ENCODE results near the gene LINGO3. TPM values are rescaled to one million over a fixed set of nuclear protein-coding genes. Genes with fewer than 3 reads are reported as not detected.

The LINGO3 gene
- total RNA-seq, 3 donors from 2014 or later (not counting 1 experiment from before 2014, with no cell fraction given), result 0.68 to 1.0 (median 0.84) TPM

- peaks cover 39% of the 10 kb centered on the region for H3K27me3 ChIP-seq (ENCODE audit: control insufficient read depth, insufficient read depth, low read length)
- H3K27ac ChIP-seq (ENCODE audit: low read length), result no peak overlapping the region
- no peaks in the 10 kb centered on the region for H3K9me3 ChIP-seq (ENCODE audit: control insufficient read depth, insufficient read depth, low read length)
- H3K27me3 Mint-ChIP-seq (ENCODE audit: low read depth in 2 of 2), result peaks cover 26 to 40% of the 10 kb centered on the region in 2 donors
- 98% methylated on average over 3 of the region's 4 CpGs for WGBS (ENCODE audit: insufficient coverage)
- peaks cover 16% of the 10 kb centered on the region for H3K4me1 ChIP-seq (ENCODE audit: control insufficient read depth, insufficient read depth, low read length)
- H3K4me3 ChIP-seq (ENCODE audit: low read length), result no peak overlapping the region
- H3K4me1 Mint-ChIP-seq, result peaks cover 8 to 12% of the 10 kb centered on the region in 2 donors
- no peak for ATAC-seq
- intact Hi-C loops (cut with micrococcal nuclease), result no loop called here
- no peaks in the 10 kb centered on the region for H3K36me3 ChIP-seq (ENCODE audit: control insufficient read depth, insufficient read depth, low read length)
- H3K9me3 Mint-ChIP-seq, result peaks cover 0 to 6% of the 10 kb centered on the region in 2 donors
- DNase-seq, result no peak
- H3K4me3 Mint-ChIP-seq, result no peak overlapping the region
- H3K36me3 Mint-ChIP-seq, result peaks cover 9% of the 10 kb centered on the region
- H3K27ac Mint-ChIP-seq, result no peak overlapping the region
- no peak for TF ChIP-seq CTCF (IDR thresholded peaks at IDR 0.05)
Observed at GRCh38 chr19:2311093-2311492, 3.1 kb upstream of the LINGO3 start.

DNA sequence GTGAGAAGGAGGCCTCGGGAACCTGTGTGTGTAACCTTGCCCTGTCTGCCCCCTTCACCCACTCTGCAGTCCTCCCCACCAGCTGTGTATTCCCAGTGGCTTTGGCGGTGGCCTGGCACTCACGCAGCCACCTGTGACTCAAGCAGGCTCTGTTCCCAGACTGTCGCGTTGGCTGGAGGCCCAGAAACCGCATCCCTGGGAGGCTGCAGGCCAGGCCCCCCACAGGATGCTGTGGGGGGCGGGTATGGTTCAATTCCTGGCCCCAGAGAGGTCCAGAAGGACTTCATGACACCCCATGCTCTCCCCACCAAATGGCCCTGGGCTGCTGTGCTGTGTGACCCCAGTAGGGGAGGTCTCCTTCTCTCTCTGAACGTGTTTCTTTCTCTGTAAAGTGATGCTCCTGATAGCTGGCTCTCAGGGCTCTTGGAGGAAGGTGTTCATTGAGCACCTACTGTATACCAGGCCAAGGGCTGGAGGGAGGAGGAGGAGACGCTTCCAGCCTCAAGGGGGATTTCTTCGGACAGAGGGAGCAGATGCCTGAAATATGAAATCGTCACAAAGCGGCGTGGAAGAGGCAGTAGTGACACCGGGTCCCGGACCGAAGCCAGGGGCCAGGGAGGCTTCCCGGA lies 1.9 kb upstream of the LINGO3 start:
- Histone ChIP-seq H3K27ac (ENCODE audit: low read length) (no peak overlapping the region), H3K4me1 (ENCODE audit: control insufficient read depth, insufficient read depth, low read length) (peaks cover 9% of the 10 kb centered on the region), H3K27me3 (ENCODE audit: control insufficient read depth, insufficient read depth, low read length) (peaks cover 42% of the 10 kb centered on the region), H3K9me3 (ENCODE audit: control insufficient read depth, insufficient read depth, low read length) (no peaks in the 10 kb centered on the region), H3K4me3 (ENCODE audit: low read length) (no peak overlapping the region), H3K36me3 (ENCODE audit: control insufficient read depth, insufficient read depth, low read length) (no peaks in the 10 kb centered on the region)
- ATAC-seq, result no peak
- Mint-ChIP-seq H3K27me3 (ENCODE audit: low read depth in 2 of 2) (peaks cover 26 to 44% of the 10 kb centered on the region in 2 donors), H3K27ac (no peak overlapping the region), H3K4me3 (no peak overlapping the region), H3K9me3 (peaks cover 0 to 4% of the 10 kb centered on the region in 2 donors), H3K4me1 (peaks cover 0 to 5% of the 10 kb centered on the region in 2 donors), H3K36me3 (peaks cover 4% of the 10 kb centered on the region)
- intact Hi-C loops (cut with micrococcal nuclease), result no loop called here
- 54% methylated on average over 17 of the region's 17 CpGs for WGBS (ENCODE audit: insufficient coverage)
- no peak for DNase-seq
- TF ChIP-seq CTCF (IDR thresholded peaks at IDR 0.05), result no peak

GRCh38 chr19:2307518-2308012 lies 389 bp downstream of the LINGO3 start:
- H3K4me1 Mint-ChIP-seq, result peaks cover 7 to 16% of the 10 kb centered on the region in 2 donors
- H3K27ac Mint-ChIP-seq, result no peak overlapping the region
- H3K36me3 ChIP-seq (ENCODE audit: control insufficient read depth, insufficient read depth, low read length), result no peaks in the 10 kb centered on the region
- H3K4me1 ChIP-seq (ENCODE audit: control insufficient read depth, insufficient read depth, low read length), result peaks cover 20% of the 10 kb centered on the region
- H3K9me3 Mint-ChIP-seq, result no peaks in the 10 kb centered on the region
- peaks cover 39 to 49% of the 10 kb centered on the region in 2 donors for H3K27me3 Mint-ChIP-seq (ENCODE audit: low read depth in 2 of 2)
- H3K4me3 ChIP-seq (ENCODE audit: low read length), result no peak overlapping the region
- H3K4me3 Mint-ChIP-seq, result no peak overlapping the region
- 19% methylated on average over 33 of the region's 33 CpGs for WGBS (ENCODE audit: insufficient coverage)
- TF ChIP-seq CTCF (IDR thresholded peaks at IDR 0.05), result no peak
- H3K9me3 ChIP-seq (ENCODE audit: control insufficient read depth, insufficient read depth, low read length), result no peaks in the 10 kb centered on the region
- ATAC-seq, result no peak
- DNase-seq, result no peak
- H3K27ac ChIP-seq (ENCODE audit: low read length), result no peak overlapping the region
- intact Hi-C loops (cut with micrococcal nuclease), result no loop called here
- peaks cover 51% of the 10 kb centered on the region for H3K27me3 ChIP-seq (ENCODE audit: control insufficient read depth, insufficient read depth, low read length)
- H3K36me3 Mint-ChIP-seq, result no peaks in the 10 kb centered on the region

DNA sequence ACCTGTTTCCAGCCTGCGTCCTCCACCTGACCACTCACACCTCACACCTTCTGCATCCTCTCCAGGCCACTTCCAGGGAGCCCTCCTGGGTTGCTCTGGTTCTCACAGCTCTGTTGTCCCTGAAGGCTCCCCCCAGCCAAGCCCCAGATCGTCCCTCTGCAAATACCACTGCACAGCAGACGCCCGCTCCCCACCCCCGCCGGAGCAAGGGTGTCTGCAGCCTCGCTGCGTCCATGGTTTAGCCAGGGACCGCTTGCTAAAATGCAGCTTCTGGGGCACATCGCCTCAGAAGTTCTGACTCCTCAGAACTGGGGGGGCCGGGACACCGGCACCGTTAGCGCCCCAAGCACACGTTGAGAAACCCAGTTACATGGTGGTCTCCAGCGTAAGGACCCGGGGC lies 983 bp downstream of the LINGO3 start:
- no peak for TF ChIP-seq CTCF (IDR thresholded peaks at IDR 0.05)
- peaks cover 26% of the 10 kb centered on the region for H3K4me1 ChIP-seq (ENCODE audit: control insufficient read depth, insufficient read depth, low read length)
- no peak overlapping the region for H3K4me3 ChIP-seq (ENCODE audit: low read length)
- H3K27ac ChIP-seq (ENCODE audit: low read length), result no peak overlapping the region
- 70% methylated on average over 17 of the region's 17 CpGs for WGBS (ENCODE audit: insufficient coverage)
- Mint-ChIP-seq H3K4me1 (peaks cover 7 to 21% of the 10 kb centered on the region in 2 donors), H3K27ac (no peak overlapping the region), H3K36me3 (no peaks in the 10 kb centered on the region), H3K4me3 (no peak overlapping the region), H3K9me3 (no peaks in the 10 kb centered on the region), H3K27me3 (ENCODE audit: low read depth in 2 of 2) (peaks cover 40 to 49% of the 10 kb centered on the region in 2 donors)
- DNase-seq (no peak), ATAC-seq (no peak)
- H3K36me3 ChIP-seq (ENCODE audit: control insufficient read depth, insufficient read depth, low read length), result no peaks in the 10 kb centered on the region
- intact Hi-C loops (cut with micrococcal nuclease), result no loop called here
- peaks cover 48% of the 10 kb centered on the region for H3K27me3 ChIP-seq (ENCODE audit: control insufficient read depth, insufficient read depth, low read length)
- H3K9me3 ChIP-seq (ENCODE audit: control insufficient read depth, insufficient read depth, low read length), result no peaks in the 10 kb centered on the region

All from natural killer cell (primary cell).